H1 (cell line): ENCODE measurements around the gene RADIL. TPM values are rescaled to one million over a fixed set of nuclear protein-coding genes. Genes with fewer than 3 reads are reported as not detected.
A peak's percentile ranks its signal among the peaks of the same experiment; 100 is the strongest.

Source experiments
- polyA plus RNA-seq, 7 experiments: library from polyadenylated mRNA; depleted of rRNA in 3 of 7; stranded (reverse) in 5 of 7; unstranded in 2 of 7; fragments of >200 nt in 5 of 7; fragments of 200-250 nt in 2 of 7; gene quantifications; 1 replicate in 5 of 7; 2 replicates in 1 of 7; 4 replicates in 1 of 7; pipeline versions ENCODE4 v1.2.1 to v1.2.3, GENCODE V29; 2011 to 2013; ENCODE audit warnings: missing spikeins in 2 of 7, mixed read lengths in 2 of 7
- total RNA-seq: library from RNA; stranded (reverse); fragmentation: NEBNext Ultra II Directional; extraction: Animal tissue kit (Norgen Biotek cat#: 25700); gene quantifications from 2 replicates; pipeline ENCODE4 v1.2.1, GENCODE V29; 2021
- TF ChIP-seq, protein P1 (sequence below), 3 experiments: IDR thresholded peaks; 1 replicate in 2 of 3; 2 replicates in 1 of 3; pipeline versions ENCODE4 v1.5.1 to v1.6.1; 2011; ENCODE audit warnings: low read length in 3 of 3, mild to moderate bottlenecking in 3 of 3, inconsistent platforms in 2 of 3, low read depth in 1 of 3, moderate library complexity in 1 of 3; ENCODE audit not compliant: insufficient read depth in 1 of 3; ENCODE audit errors: control extremely low read depth in 1 of 3

Gene RADIL
- total and polyA plus RNA-seq, 2 of the 8 experiments (the other 6 are each of a cell fraction or from before 2014, with no cell fraction given) = 5.0 to 5.4 TPM

DNA sequence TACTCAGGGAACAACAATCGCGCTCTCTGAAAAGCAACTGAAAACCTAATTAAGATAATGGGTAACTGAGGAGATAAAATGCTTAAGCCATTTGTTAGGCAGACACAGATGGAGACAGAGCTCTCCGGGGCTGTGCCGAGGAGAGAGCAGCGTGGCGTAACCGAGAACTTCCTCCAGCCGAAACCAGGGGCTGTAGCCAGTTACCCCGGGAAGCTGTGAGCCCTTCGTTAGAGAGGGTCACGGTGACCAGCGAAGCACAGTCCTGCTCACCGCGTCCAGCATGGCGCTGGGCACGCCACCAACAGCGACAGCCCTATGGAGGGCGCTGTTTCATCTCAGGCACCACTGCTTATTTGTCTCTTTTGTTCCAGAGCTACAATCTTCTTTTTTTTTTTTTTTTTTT, 37.8 kb downstream of the RADIL start (continued):
- TF ChIP-seq, protein P1, sequence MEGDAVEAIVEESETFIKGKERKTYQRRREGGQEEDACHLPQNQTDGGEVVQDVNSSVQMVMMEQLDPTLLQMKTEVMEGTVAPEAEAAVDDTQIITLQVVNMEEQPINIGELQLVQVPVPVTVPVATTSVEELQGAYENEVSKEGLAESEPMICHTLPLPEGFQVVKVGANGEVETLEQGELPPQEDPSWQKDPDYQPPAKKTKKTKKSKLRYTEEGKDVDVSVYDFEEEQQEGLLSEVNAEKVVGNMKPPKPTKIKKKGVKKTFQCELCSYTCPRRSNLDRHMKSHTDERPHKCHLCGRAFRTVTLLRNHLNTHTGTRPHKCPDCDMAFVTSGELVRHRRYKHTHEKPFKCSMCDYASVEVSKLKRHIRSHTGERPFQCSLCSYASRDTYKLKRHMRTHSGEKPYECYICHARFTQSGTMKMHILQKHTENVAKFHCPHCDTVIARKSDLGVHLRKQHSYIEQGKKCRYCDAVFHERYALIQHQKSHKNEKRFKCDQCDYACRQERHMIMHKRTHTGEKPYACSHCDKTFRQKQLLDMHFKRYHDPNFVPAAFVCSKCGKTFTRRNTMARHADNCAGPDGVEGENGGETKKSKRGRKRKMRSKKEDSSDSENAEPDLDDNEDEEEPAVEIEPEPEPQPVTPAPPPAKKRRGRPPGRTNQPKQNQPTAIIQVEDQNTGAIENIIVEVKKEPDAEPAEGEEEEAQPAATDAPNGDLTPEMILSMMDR (IDR thresholded peaks at IDR 0.05; ENCODE audit: control extremely low read depth in 1 of 3, insufficient read depth in 1 of 3, low read depth in 1 of 3, low read length in 3 of 3) = peak; percentile 75 to 89 (median 84)
